HepG2 (cell line): ENCODE results near the gene EIF4E1B. TPM values are rescaled to one million over a fixed set of nuclear protein-coding genes. Genes with fewer than 3 reads are reported as not detected.
A peak's percentile ranks its signal among the peaks of the same experiment; 100 is the strongest.

Source experiments
- ARNT2 ChIP-seq: sonication (generic); formaldehyde crosslinking; IDR thresholded peaks from 2 replicates; pipeline ENCODE4 v1.8.0; 2022; ENCODE audit warnings: mild to moderate bottlenecking, low read depth, missing genetic modification reagents, moderate library complexity
- BRCA1 ChIP-seq: sonication (generic); formaldehyde crosslinking; IDR thresholded peaks from 2 replicates; pipeline ENCODE4 v1.4.0; 2020; ENCODE audit warnings: missing genetic modification reagents
- FOXA3 ChIP-seq: IDR thresholded peaks from 2 replicates; pipeline ENCODE4 v1.6.1; 2016; ENCODE audit warnings: missing genetic modification reagents, missing compliant biosample characterization
- FOXC1 ChIP-seq: sonication (generic); formaldehyde crosslinking; IDR thresholded peaks from 2 replicates; pipeline ENCODE4 v1.8.0; 2022; ENCODE audit warnings: mild to moderate bottlenecking, missing genetic modification reagents, borderline replicate concordance
- FOXP1 ChIP-seq, 2 experiments: fragments of 450-650 bp in 1 of 2; IDR thresholded peaks; 2 replicates each; pipeline ENCODE4 v1.6.1; 2017 to 2018; ENCODE audit warnings: antibody characterized with exemption in 1 of 2
- HNRNPLL ChIP-seq: fragments of 200-400 bp; formaldehyde crosslinking; IDR thresholded peaks from 2 replicates; pipeline ENCODE4 v1.6.1; 2017; ENCODE audit warnings: mild to moderate bottlenecking, low read depth, low read length; ENCODE audit not compliant: poor library complexity, severe bottlenecking
- IKZF1 ChIP-seq: fragments of 450-650 bp; IDR thresholded peaks from 2 replicates; pipeline ENCODE4 v1.7.1; 2016
- JUN ChIP-seq: sonication (generic); formaldehyde crosslinking; IDR thresholded peaks from 2 replicates; pipeline ENCODE4 v1.4.0; 2020; ENCODE audit warnings: mild to moderate bottlenecking, missing genetic modification reagents
- JUNB ChIP-seq: sonication (generic); formaldehyde crosslinking; IDR thresholded peaks from 2 replicates; pipeline ENCODE4 v1.8.0; 2022; ENCODE audit warnings: missing genetic modification reagents, mild to moderate bottlenecking, borderline replicate concordance
- KDM3A ChIP-seq: IDR thresholded peaks from 2 replicates; pipeline ENCODE4 v1.6.1; 2018; ENCODE audit warnings: low read depth, missing compliant biosample characterization
- KDM5B ChIP-seq: sonication (generic); formaldehyde crosslinking; IDR thresholded peaks from 2 replicates; pipeline ENCODE4 v1.4.0; 2020; ENCODE audit warnings: missing genetic modification reagents, mild to moderate bottlenecking, borderline replicate concordance
- POGZ ChIP-seq: sonication (generic); formaldehyde crosslinking; IDR thresholded peaks from 2 replicates; pipeline ENCODE4 v1.4.0; 2020; ENCODE audit warnings: mild to moderate bottlenecking, missing genetic modification reagents
- PTBP1 ChIP-seq: fragments of 200-400 bp; formaldehyde crosslinking; IDR thresholded peaks from 2 replicates; pipeline ENCODE4 v1.6.1; 2018; ENCODE audit warnings: low read length, low read depth; ENCODE audit not compliant: poor library complexity, severe bottlenecking
- RAD21 ChIP-seq: fragments of 450-650 bp; formaldehyde crosslinking; IDR thresholded peaks from 2 replicates; pipeline ENCODE4 v1.5.0; 2020; ENCODE audit warnings: mild to moderate bottlenecking
- RBFOX2 ChIP-seq: fragments of 200-400 bp; formaldehyde crosslinking; IDR thresholded peaks from 2 replicates; pipeline ENCODE4 v1.6.1; 2017; ENCODE audit warnings: low read depth, mild to moderate bottlenecking, low read length
- RFX5 ChIP-seq: IDR thresholded peaks from 2 replicates; pipeline ENCODE4 v1.6.1; 2011; ENCODE audit warnings: low read depth, low read length, improper control_type of control experiment
- SMAD1 ChIP-seq: sonication (generic); formaldehyde crosslinking; IDR thresholded peaks from 2 replicates; pipeline ENCODE4 v1.4.0; 2020; ENCODE audit warnings: missing genetic modification reagents, low read depth, mild to moderate bottlenecking, borderline replicate concordance
- SOX6 ChIP-seq, 2 experiments: fragments of 450-650 bp in 1 of 2; sonication (generic) in 1 of 2; formaldehyde crosslinking in 1 of 2; IDR thresholded peaks; 2 replicates each; pipeline versions ENCODE4 v1.4.0 to v1.6.1; 2017 to 2020; ENCODE audit warnings: antibody characterized with exemption in 1 of 2, mild to moderate bottlenecking in 1 of 2, missing genetic modification reagents in 1 of 2
- TBX2 ChIP-seq: sonication (generic); formaldehyde crosslinking; IDR thresholded peaks from 2 replicates; pipeline ENCODE4 v1.5.0; 2020; ENCODE audit warnings: missing genetic modification reagents, mild to moderate bottlenecking, borderline replicate concordance
- ZBED4 ChIP-seq: sonication (generic); formaldehyde crosslinking; IDR thresholded peaks from 2 replicates; pipeline ENCODE4 v1.4.0; 2020; ENCODE audit warnings: missing genetic modification reagents, borderline replicate concordance
- ZMAT5 ChIP-seq: sonication (generic); formaldehyde crosslinking; IDR thresholded peaks from 2 replicates; pipeline ENCODE4 v1.5.0; 2020; ENCODE audit warnings: mild to moderate bottlenecking, low read depth, missing genetic modification reagents, borderline replicate concordance
- ZNF274 ChIP-seq: sonication (generic); formaldehyde crosslinking; IDR thresholded peaks from 2 replicates; pipeline ENCODE4 v1.5.1; 2020; ENCODE audit warnings: mild to moderate bottlenecking, missing genetic modification reagents
- ZNF777 ChIP-seq: sonication (generic); formaldehyde crosslinking; IDR thresholded peaks from 2 replicates; pipeline ENCODE4 v1.4.0; 2020; ENCODE audit warnings: missing genetic modification reagents
- ZNF780A ChIP-seq: sonication (generic); formaldehyde crosslinking; IDR thresholded peaks from 2 replicates; pipeline ENCODE4 v1.8.0; 2022; ENCODE audit warnings: mild to moderate bottlenecking, missing genetic modification reagents, moderate library complexity
- ZNF891 ChIP-seq: sonication (generic); formaldehyde crosslinking; IDR thresholded peaks from 2 replicates; pipeline ENCODE4 v1.5.0; 2020; ENCODE audit warnings: mild to moderate bottlenecking, missing genetic modification reagents
- polyA plus RNA-seq, 8 experiments: library from polyadenylated mRNA; depleted of rRNA in 3 of 8; stranded (reverse) in 7 of 8; unstranded in 1 of 8; fragments of >200 nt; fragmentation: Illumina TruSeq in 4 of 8; extraction: Trizol in 4 of 8; gene quantifications; 2 replicates each; pipeline versions ENCODE4 v1.2.1 to v1.2.3, GENCODE V29; 2011 to 2016; ENCODE audit warnings: low read depth in 4 of 8, missing spikeins in 1 of 8, mixed read lengths in 1 of 8; ENCODE audit not compliant: insufficient read depth in 1 of 8
- total RNA-seq, 5 experiments: library from RNA; depleted of rRNA; stranded (reverse); fragments of >200 nt; fragmentation: Illumina TruSeq; extraction: Trizol; gene quantifications; 2 replicates each; pipeline ENCODE4 v1.2.3, GENCODE V29; 2016; ENCODE audit warnings: low read depth in 1 of 5
- TF ChIP-seq, protein P1 (sequence below): IDR thresholded peaks from 2 replicates; pipeline ENCODE4 v1.6.1; 2016; ENCODE audit warnings: mild to moderate bottlenecking, missing biosample characterization, missing genetic modification reagents

Gene EIF4E1B
- total and polyA plus RNA-seq, 2 of the 13 experiments (the other 11 are each of a cell fraction or from before 2014, with no cell fraction given) = not detected

DNA sequence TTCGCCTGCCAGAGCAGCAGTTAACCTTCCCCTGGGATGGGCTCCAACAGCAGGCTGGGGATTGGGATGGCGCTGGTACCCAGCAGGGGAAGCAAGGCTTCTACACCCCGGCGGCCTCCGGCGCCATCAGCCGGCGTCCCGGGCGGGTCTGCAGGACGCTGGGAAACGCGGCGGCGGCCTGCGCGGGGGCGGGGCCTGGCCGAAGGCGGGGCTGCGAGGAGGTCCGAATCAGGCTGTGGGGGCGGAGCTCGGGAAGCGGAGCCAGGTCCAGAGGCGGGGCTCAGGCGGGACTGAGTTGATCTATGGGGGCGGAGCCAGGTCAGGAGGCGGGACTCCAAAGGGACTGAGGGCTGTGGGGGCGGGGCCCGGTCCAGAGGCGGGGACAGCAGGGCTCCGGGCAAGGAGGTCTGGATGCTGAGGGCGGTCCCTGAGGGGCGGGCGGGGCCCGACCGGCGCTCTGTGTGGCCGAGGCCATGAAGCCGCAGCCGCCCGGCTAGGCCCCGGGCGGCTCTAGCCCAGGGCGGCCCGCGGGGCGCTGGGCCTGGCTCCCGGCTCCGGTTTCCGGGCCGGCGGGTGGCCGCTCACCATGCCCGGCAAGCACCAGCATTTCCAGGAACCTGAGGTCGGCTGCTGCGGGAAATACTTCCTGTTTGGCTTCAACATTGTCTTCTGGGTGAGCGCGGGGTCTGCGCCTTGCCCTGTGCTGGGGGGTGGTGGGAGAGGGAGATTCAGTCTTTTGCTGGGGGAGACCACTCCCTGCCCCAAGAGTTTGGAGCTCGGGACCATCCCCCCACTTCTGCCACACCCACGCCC lies 16.8 kb downstream of the EIF4E1B start, which contains the start of gene TSPAN17 (continued):
- TF ChIP-seq RBFOX2 = peak; percentile 77
- TF ChIP-seq, protein P1, sequence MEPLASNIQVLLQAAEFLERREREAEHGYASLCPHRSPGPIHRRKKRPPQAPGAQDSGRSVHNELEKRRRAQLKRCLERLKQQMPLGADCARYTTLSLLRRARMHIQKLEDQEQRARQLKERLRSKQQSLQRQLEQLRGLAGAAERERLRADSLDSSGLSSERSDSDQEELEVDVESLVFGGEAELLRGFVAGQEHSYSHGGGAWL (CRISPR knock-in tag) = peak; percentile 29; the same call in 1 of the 2 replicates
- peak; percentile 72; the same call in 1 of the 2 replicates for TF ChIP-seq ZNF891 (CRISPR knock-in tag)
- peak; percentile 33; the same call in 1 of the 2 replicates for TF ChIP-seq RAD21
- 0 out of 2 replicates have a peak, but pooled peaks have one; percentile 17 for TF ChIP-seq SMAD1
- peak; percentile 44 for TF ChIP-seq ARNT2 (CRISPR knock-in tag)
- TF ChIP-seq JUNB = no peak
- TF ChIP-seq FOXA3 (CRISPR knock-in tag) = peak; percentile 4; the same call in 1 of the 2 replicates
- TF ChIP-seq ZBED4 = no peak
- TF ChIP-seq KDM5B = 0 out of 2 replicates have a peak, but pooled peaks have one; percentile 45
- peak; percentile 59 for TF ChIP-seq TBX2 (CRISPR knock-in tag)
- no peak for TF ChIP-seq BRCA1 (CRISPR knock-in tag)
- no peak for TF ChIP-seq FOXP1 (IDR thresholded peaks at IDR 0.05)
- TF ChIP-seq FOXP1 (CRISPR knock-in tag; IDR thresholded peaks at IDR 0.05) = no peak
- no peak for TF ChIP-seq IKZF1
- TF ChIP-seq POGZ = peak; percentile 25; the same call in 1 of the 2 replicates
- no peak for TF ChIP-seq SOX6 (IDR thresholded peaks at IDR 0.05)
- TF ChIP-seq SOX6 (CRISPR knock-in tag; IDR thresholded peaks at IDR 0.05) = peak; percentile 31
- TF ChIP-seq JUN (CRISPR knock-in tag) = no peak
- TF ChIP-seq PTBP1 = no peak
- TF ChIP-seq KDM3A (CRISPR knock-in tag) = no peak
- TF ChIP-seq FOXC1 (CRISPR knock-in tag) = peak; percentile 85; the same call in 1 of the 2 replicates
- TF ChIP-seq ZMAT5 (CRISPR knock-in tag) = no peak
- no peak for TF ChIP-seq HNRNPLL
- no peak for TF ChIP-seq ZNF780A (CRISPR knock-in tag)
- no peak for TF ChIP-seq RFX5
- TF ChIP-seq ZNF274 (CRISPR knock-in tag) = 0 out of 2 replicates have a peak, but pooled peaks have one; percentile 32
- no peak for TF ChIP-seq ZNF777
